HL-60 (cell line): ENCODE data around the gene TNFAIP8.

Experiments
- DNase-seq, 2 experiments: peaks; one replicate each; pipeline ENCODE4 v3.0.0-alpha.2; 2010 to 2020; ENCODE audit warnings: low read depth in 1 of 2, low spot score in 1 of 2
- H3K27ac ChIP-seq: fragments of 250-450 bp; sonication (Bioruptor Pico); replicated peaks from 2 replicates; pipeline ENCODE4 v1.5.1; 2020; ENCODE audit warnings: mild to moderate bottlenecking, moderate library complexity
- H3K27me3 ChIP-seq: fragments of 250-450 bp; sonication (Bioruptor Pico); 2 replicates; pipeline ENCODE4 v1.5.1; 2021; ENCODE audit warnings: mild to moderate bottlenecking, moderate library complexity; ENCODE audit not compliant: insufficient read depth, poor library complexity, severe bottlenecking
- H3K4me3 ChIP-seq: replicated peaks from 2 replicates; pipeline ENCODE4 v1.5.1; 2011; ENCODE audit warnings: mild to moderate bottlenecking, control low read depth, low read length; ENCODE audit not compliant: insufficient read depth
- GABPA ChIP-seq: IDR thresholded peaks from 2 replicates; pipeline ENCODE4 v1.6.1; 2012; ENCODE audit warnings: low read depth
- POLR2AphosphoS5 ChIP-seq: IDR thresholded peaks from 2 replicates; pipeline ENCODE4 v1.6.1; 2012; ENCODE audit warnings: low read depth
- SPI1 ChIP-seq: IDR thresholded peaks from 2 replicates; pipeline ENCODE4 v1.6.1; 2012; ENCODE audit warnings: low read depth, mild to moderate bottlenecking, borderline replicate concordance
- TF ChIP-seq, protein P1 (sequence below): IDR thresholded peaks from one replicate; pipeline ENCODE4 v1.5.1; 2011; ENCODE audit warnings: low read length, control low read depth, inconsistent platforms; ENCODE audit not compliant: insufficient read depth
- TF ChIP-seq, protein P2 (sequence below): IDR thresholded peaks from 2 replicates; pipeline ENCODE4 v1.6.1; 2012; ENCODE audit warnings: low read depth; ENCODE audit not compliant: insufficient replicate concordance

The TNFAIP8 gene

DNA sequence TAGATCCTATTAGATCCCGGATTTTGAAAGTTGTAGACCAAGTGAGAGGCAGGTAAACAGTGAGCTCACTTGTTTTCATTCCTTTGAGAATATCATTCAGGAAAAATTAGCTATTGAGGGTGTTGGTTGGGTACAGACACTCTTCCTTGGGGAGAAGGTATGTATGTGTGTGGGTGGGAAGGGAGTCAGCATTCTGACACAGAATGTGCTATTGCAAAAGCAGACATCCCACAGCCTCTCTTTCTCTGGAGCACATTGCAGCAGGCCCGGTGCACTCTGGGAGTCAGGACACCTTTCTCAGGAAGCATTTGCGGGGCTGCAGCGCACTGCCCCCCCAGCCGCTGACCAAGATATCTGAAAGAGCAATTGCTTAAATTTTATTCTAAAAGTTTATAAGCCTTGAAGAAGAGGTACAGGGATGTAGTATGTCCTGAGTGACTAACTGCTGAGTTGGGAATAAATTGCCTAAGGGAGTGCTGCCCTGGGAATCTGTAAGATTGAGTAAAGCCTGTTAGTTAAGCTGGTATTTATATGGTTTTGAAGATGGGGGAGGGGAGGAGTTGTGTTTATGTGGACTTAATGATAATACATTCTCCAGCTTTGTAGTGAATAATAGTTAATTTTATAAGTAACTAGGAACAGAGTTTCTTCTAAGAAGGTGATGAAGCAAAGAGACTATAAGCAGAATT lies 5.2 kb downstream of the TNFAIP8 start:
- no peak overlapping the region for H3K4me3 ChIP-seq
- TF ChIP-seq, protein P1, sequence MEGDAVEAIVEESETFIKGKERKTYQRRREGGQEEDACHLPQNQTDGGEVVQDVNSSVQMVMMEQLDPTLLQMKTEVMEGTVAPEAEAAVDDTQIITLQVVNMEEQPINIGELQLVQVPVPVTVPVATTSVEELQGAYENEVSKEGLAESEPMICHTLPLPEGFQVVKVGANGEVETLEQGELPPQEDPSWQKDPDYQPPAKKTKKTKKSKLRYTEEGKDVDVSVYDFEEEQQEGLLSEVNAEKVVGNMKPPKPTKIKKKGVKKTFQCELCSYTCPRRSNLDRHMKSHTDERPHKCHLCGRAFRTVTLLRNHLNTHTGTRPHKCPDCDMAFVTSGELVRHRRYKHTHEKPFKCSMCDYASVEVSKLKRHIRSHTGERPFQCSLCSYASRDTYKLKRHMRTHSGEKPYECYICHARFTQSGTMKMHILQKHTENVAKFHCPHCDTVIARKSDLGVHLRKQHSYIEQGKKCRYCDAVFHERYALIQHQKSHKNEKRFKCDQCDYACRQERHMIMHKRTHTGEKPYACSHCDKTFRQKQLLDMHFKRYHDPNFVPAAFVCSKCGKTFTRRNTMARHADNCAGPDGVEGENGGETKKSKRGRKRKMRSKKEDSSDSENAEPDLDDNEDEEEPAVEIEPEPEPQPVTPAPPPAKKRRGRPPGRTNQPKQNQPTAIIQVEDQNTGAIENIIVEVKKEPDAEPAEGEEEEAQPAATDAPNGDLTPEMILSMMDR, result no peak
- TF ChIP-seq SPI1 (no peak), POLR2AphosphoS5 (no peak), GABPA (no peak)
- TF ChIP-seq, protein P2, sequence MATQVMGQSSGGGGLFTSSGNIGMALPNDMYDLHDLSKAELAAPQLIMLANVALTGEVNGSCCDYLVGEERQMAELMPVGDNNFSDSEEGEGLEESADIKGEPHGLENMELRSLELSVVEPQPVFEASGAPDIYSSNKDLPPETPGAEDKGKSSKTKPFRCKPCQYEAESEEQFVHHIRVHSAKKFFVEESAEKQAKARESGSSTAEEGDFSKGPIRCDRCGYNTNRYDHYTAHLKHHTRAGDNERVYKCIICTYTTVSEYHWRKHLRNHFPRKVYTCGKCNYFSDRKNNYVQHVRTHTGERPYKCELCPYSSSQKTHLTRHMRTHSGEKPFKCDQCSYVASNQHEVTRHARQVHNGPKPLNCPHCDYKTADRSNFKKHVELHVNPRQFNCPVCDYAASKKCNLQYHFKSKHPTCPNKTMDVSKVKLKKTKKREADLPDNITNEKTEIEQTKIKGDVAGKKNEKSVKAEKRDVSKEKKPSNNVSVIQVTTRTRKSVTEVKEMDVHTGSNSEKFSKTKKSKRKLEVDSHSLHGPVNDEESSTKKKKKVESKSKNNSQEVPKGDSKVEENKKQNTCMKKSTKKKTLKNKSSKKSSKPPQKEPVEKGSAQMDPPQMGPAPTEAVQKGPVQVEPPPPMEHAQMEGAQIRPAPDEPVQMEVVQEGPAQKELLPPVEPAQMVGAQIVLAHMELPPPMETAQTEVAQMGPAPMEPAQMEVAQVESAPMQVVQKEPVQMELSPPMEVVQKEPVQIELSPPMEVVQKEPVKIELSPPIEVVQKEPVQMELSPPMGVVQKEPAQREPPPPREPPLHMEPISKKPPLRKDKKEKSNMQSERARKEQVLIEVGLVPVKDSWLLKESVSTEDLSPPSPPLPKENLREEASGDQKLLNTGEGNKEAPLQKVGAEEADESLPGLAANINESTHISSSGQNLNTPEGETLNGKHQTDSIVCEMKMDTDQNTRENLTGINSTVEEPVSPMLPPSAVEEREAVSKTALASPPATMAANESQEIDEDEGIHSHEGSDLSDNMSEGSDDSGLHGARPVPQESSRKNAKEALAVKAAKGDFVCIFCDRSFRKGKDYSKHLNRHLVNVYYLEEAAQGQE, result no peak
- H3K27me3 ChIP-seq, result no peaks in the 10 kb centered on the region
- no peak for DNase-seq
- H3K27ac ChIP-seq, result no peak overlapping the region

DNA sequence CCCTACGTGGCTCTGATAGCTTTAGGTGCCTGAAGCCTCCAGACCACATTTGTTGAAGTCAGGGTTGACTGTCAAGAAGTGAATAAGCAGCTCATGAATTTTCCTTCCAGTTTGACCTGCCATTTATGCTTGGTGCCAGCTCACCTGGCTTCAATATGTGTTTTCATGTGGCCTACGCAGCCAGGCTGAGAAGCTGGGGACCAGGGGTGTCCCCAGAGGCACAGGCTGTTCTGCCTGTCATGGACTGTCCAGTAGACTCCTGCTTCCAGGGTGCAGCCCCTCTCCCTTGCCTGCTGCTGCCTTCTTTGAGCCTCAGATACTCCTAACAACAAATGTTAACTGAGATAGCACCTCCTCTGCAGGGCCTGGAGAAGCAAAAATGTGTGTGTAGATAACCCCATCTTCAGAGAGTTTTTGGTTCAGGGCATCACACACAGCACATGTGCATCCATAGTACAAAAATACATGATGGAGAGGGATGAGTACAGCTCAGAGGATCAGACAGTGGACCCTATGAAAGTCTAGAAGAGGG lies 5.8 kb downstream of the TNFAIP8 start:
- no peak for DNase-seq
- TF ChIP-seq, protein P2, result no peak
- TF ChIP-seq, protein P1, result no peak
- no peak for TF ChIP-seq POLR2AphosphoS5
- no peak for TF ChIP-seq GABPA
- TF ChIP-seq SPI1, result no peak
- no peak overlapping the region for H3K4me3 ChIP-seq
- no peaks in the 10 kb centered on the region for H3K27me3 ChIP-seq
- no peak overlapping the region for H3K27ac ChIP-seq

DNA sequence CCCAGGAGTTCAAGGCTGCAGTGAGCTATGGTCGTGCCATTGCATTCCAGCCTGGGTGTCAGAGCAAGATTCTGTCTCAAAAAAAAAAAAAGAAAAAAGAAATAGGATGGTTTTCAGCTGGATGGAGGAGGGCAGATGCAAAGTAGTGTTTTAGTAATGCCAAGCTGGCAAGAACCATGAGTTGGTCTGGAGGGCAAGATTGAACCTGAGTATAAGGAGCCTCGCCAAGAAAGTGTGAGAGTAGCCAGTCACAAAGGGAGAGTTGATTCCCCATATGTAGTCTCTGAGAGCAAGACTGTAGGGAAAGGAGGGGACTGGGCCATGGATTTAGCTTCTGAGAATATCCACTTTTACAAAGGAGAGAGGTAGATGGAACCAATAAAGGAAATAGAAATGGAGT lies 6.9 kb downstream of the TNFAIP8 start:
- no peak for TF ChIP-seq GABPA
- no peak for TF ChIP-seq SPI1
- TF ChIP-seq, protein P1, result no peak
- TF ChIP-seq, protein P2, result no peak
- TF ChIP-seq POLR2AphosphoS5, result no peak
- no peak overlapping the region for H3K4me3 ChIP-seq
- no peaks in the 10 kb centered on the region for H3K27me3 ChIP-seq
- DNase-seq, result no peak
- H3K27ac ChIP-seq, result no peak overlapping the region
